GM10266 (cell line): ENCODE results near the gene SPTBN5.

Experiments
- DNase-seq: peaks from one replicate; pipeline ENCODE4 v3.0.0; 2012; ENCODE audit errors: extremely low spot score
- TF ChIP-seq, protein P1 (sequence below): IDR thresholded peaks from 2 replicates; pipeline ENCODE4 v1.5.1; 2012; ENCODE audit warnings: mild to moderate bottlenecking, low read depth; ENCODE audit not compliant: control insufficient read depth, insufficient read depth; ENCODE audit errors: missing control alignments

The SPTBN5 gene

DNA sequence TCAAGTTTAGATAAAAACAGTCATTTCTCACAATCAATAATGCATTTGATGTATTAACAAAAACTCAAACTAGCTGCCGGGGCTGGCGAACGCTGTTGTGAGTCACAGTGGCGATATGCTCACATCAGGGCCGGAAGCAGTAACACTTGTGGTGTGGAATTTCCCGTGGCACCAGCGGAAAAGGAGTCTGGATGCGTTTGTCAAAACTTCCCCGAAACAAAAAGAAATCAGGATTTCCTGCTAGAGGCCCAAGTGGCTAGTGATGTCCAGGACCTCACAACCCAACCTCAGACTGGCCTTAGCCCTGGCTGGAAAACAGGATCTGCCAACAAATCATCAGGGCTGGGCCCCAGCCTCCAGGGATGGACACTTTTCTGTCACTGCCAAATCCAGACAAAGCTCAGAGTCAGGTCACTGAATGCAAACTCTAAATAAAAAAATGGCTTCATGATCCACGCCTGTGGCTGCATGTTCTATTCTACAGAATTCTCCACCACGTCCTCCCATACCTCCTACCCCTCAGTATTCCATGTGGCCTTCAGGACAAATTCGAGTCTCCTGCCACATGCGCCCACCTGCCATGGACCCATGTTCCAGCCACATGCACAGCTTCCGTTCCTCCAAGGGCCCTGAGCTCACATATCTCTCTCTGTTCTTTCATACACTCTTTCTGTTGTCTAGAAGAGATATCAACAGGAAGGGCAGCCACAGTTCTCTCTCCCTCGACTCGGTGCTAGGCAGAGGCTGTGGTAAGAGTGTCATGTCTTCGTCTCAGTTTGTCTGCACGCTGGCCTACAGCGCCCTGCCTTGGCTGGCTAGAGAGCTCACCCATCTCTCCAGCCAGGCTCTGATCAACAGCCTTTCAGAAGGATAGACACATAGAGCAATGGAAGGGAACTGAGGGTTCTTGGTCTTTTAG, 43.1 kb upstream of the SPTBN5 start:
- peak; percentile 27 for DNase-seq
- TF ChIP-seq, protein P1, sequence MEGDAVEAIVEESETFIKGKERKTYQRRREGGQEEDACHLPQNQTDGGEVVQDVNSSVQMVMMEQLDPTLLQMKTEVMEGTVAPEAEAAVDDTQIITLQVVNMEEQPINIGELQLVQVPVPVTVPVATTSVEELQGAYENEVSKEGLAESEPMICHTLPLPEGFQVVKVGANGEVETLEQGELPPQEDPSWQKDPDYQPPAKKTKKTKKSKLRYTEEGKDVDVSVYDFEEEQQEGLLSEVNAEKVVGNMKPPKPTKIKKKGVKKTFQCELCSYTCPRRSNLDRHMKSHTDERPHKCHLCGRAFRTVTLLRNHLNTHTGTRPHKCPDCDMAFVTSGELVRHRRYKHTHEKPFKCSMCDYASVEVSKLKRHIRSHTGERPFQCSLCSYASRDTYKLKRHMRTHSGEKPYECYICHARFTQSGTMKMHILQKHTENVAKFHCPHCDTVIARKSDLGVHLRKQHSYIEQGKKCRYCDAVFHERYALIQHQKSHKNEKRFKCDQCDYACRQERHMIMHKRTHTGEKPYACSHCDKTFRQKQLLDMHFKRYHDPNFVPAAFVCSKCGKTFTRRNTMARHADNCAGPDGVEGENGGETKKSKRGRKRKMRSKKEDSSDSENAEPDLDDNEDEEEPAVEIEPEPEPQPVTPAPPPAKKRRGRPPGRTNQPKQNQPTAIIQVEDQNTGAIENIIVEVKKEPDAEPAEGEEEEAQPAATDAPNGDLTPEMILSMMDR = peak; percentile 53

DNA sequence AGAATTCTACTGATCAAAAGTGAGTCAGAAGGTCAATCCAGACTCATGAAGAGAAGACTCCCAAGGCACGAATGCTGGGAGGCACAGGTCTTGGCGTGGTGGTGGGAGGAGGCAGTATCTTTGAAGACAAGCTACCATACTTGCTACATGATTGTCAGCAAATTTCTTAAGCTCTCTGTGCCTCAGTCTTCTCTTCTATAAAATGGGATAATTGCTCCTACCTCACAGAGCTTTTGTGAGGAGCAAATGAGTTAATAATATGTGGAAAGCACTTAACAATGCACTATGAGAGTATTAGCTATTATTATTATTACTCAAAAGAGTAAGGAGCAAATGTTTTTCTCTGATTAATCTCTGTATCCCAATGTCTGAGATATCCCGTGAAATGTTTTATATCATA, 42.3 kb upstream of the SPTBN5 start:
- TF ChIP-seq, protein P1 = no peak
- DNase-seq = no peak

DNA sequence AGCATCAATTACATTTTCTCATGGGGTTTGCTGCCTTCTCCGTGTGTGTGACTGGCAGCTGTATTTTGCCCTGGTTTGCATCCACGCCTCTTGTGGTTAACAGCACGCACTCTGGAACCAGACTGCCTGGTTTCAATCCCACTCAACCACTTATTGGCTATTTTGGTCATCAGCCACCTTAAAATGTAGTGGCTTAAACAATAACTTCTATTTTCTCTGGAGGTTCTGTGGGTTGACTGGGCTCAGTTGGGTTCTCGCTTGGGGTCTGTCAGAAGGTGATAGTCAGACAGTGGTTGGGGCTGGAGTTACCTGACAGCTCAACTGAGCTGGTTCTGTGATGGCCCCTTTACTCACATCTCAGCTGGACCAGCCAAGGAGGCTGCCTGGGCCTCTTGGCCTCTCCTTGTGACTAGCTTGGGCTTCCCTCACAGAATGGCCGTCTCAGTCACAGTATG, 41.7 kb upstream of the SPTBN5 start:
- DNase-seq = peak; percentile 38
- TF ChIP-seq, protein P1 = no peak

DNA sequence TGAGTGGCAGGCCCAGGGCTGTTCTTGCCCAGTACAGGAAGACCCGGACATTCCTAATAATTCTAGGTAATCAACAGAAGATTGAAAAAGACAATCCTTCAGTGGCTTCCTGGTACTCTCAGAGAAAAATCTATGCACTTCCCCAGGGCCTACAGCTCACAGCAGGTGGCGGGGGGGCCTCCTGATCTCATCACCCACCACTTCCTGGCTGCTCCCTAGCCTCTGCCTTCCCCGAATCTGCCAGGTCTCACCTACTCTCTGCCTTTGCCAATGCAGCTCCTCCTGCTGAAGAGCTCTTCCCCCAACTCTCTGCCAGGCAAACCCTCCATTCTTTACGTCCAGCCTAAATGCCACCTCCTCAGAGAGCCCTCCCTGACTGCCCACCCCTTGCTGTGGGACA, 41.0 kb upstream of the SPTBN5 start:
- TF ChIP-seq, protein P1 = no peak
- DNase-seq = peak; percentile 47

DNA sequence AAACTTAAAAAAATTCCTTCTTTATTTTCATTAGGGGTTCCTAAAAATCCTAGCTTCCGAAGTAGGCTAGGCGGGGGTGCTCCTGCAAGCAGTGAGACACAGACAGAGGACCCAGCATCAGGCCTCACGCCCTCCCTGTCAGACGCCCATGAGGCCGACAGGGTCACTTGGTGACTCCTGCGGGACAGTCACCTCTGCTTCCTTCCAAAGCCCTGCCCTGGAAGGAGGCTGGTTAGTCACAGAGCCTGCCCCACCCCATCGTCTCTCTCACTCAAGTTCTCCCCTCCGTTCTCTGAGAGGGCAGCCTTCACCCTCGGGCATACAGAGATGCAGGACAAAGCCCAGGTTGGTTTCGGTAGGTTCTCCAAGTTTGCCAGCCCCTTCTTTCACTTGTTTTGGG, 39.9 kb upstream of the SPTBN5 start:
- no peak for DNase-seq
- TF ChIP-seq, protein P1 = no peak

DNA sequence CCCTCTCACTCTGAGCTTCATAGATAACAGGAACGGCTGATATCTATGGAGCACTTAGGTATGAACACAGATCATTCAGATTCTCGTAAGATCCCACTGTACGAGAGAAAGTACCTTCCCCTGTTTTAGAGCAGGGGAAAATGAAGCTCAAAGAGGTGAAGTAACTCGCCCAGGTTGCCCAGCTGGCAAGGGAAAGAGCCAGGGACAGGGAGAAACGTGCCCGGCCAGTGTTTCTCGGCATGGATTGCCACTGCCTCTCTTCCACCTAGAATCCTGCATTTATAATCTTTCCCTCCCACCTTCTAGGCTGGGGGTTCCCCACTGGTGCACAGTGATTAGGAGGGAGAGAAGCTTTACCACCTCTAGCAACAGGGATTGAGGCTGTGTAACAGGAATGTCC, 39.5 kb upstream of the SPTBN5 start:
- no peak for DNase-seq
- TF ChIP-seq, protein P1 = no peak
